Lung (tissue), 12 donors: ENCODE data around the gene LTBP1. TPM values are rescaled to one million over a fixed set of nuclear protein-coding genes. Genes with fewer than 3 reads are reported as not detected.
A peak's percentile ranks its signal among the peaks of the same experiment; 100 is the strongest.

ENCODE experiments used
- ATAC-seq: fragments of 200-7000 bp; cut with Tn5 transposase; one replicate; pipeline ENCODE4 v1.9.1; 2020; ENCODE audit warnings: moderate number of reproducible peaks; ENCODE audit not compliant: insufficient read depth, low FRiP score
- DNase-seq, 3 donors: peaks; one replicate each; pipeline ENCODE4 v3.0.0-alpha.2; 2013 to 2017
- H3K27ac ChIP-seq, 2 donors: one replicate each; pipeline ENCODE4 v1.5.1; 2013; ENCODE audit warnings: mild to moderate bottlenecking in 2 of 2, moderate library complexity in 2 of 2, control low read depth in 1 of 2, inconsistent platforms in 1 of 2, low read depth in 1 of 2, low read length in 1 of 2
- H3K27me3 ChIP-seq, 3 donors: one replicate each; pipeline ENCODE4 v1.5.1; 2013; ENCODE audit warnings: low read length in 2 of 3; ENCODE audit not compliant: control insufficient read depth in 3 of 3, insufficient read depth in 3 of 3
- H3K36me3 ChIP-seq, 4 donors: one replicate each; pipeline ENCODE4 v1.5.1; 2013; ENCODE audit warnings: low read length in 4 of 4, mild to moderate bottlenecking in 1 of 4, moderate library complexity in 1 of 4; ENCODE audit not compliant: control insufficient read depth in 4 of 4, insufficient read depth in 4 of 4
- H3K4me1 ChIP-seq, 5 donors: one replicate each; pipeline ENCODE4 v1.5.1; 2013; ENCODE audit warnings: low read length in 5 of 5, mild to moderate bottlenecking in 2 of 5, moderate library complexity in 1 of 5; ENCODE audit not compliant: control insufficient read depth in 5 of 5, insufficient read depth in 5 of 5
- H3K4me3 ChIP-seq: one replicate; pipeline ENCODE4 v1.5.1; 2013; ENCODE audit warnings: mild to moderate bottlenecking, control low read depth, moderate library complexity
- H3K9ac ChIP-seq, 2 donors: one replicate each; pipeline ENCODE4 v1.5.1; 2013; ENCODE audit warnings: low read length in 2 of 2, control low read depth in 1 of 2; ENCODE audit not compliant: insufficient read depth in 1 of 2
- H3K9me3 ChIP-seq, 4 donors: one replicate each; pipeline ENCODE4 v1.5.1; 2013; ENCODE audit warnings: low read length in 3 of 4, mild to moderate bottlenecking in 1 of 4, moderate library complexity in 1 of 4; ENCODE audit not compliant: control insufficient read depth in 4 of 4, insufficient read depth in 3 of 4
- CTCF ChIP-seq: IDR thresholded peaks from 2 replicates; pipeline ENCODE4 v1.5.1; 2012; ENCODE audit warnings: mild to moderate bottlenecking; ENCODE audit errors: control extremely low read depth, extremely low read depth
- WGBS, 2 donors: extraction: QIAGEN DNeasy Blood & Tissue Kit; methylation state at CpG; one replicate each; pipeline ENCODE4 v1.1.7; 2013; 5-methylcytosine and 5-hydroxymethylcytosine counted together
- polyA plus RNA-seq, 2 donors: library from polyadenylated mRNA; stranded (reverse); fragments of 200-250 nt; gene quantifications; one replicate each; pipeline ENCODE4 v1.2.1, GENCODE V29; 2013
- total RNA-seq, 2 donors: library from RNA; depleted of rRNA in 1 of 2; stranded (reverse); fragments of >200 nt in 1 of 2; gene quantifications; one replicate each; pipeline ENCODE4 v1.2.1, GENCODE V29; 2014 to 2021
- donor health status: control.
- donor health status: control.
- donor health status: Bipolar disorder and iron deficiency.
- donor health status: healthy.
- donor health status: DM: yes; HTN: yes; CAD: no.

Gene LTBP1
- total and polyA plus RNA-seq, 4 donors = 8.8 to 57.4 (median 28.6) TPM

GRCh38 chr2:33085646-33086045 lies 138.9 kb downstream of the LTBP1 start:
- Histone ChIP-seq H3K27ac (no peak overlapping the region), H3K9me3 (no peaks in the 10 kb centered on the region), H3K4me1 (peaks cover 3 to 26% (median 10%) of the 10 kb centered on the region in 5 donors), H3K36me3 (no peaks in the 10 kb centered on the region), H3K9ac (no peak overlapping the region), H3K27me3 (peaks cover 0 to 2% (median 0%) of the 10 kb centered on the region in 3 donors), H3K4me3 (no peak overlapping the region)
- 92 to 97% methylated on average over 1 of the region's 1 CpG for WGBS, 2 donors
- TF ChIP-seq CTCF = no peak
- ATAC-seq = no peak
- DNase-seq = no peak

- ATAC-seq (no peak), DNase-seq (peak; percentile 60 to 93 (median 89))
- H3K4me3 ChIP-seq = no peak overlapping the region
- TF ChIP-seq CTCF = no peak
- H3K4me1 ChIP-seq = peaks cover 3 to 26% (median 10%) of the 10 kb centered on the region in 5 donors
- H3K9ac ChIP-seq = no peak overlapping the region
- 28 to 39% methylated on average over 9 of the region's 9 CpGs for WGBS, 2 donors
- no peak overlapping the region for H3K27ac ChIP-seq
- no peaks in the 10 kb centered on the region for H3K27me3 ChIP-seq
- no peaks in the 10 kb centered on the region for H3K36me3 ChIP-seq
- H3K9me3 ChIP-seq = no peaks in the 10 kb centered on the region
These were observed 139.8 kb downstream of the LTBP1 start for GRCh38 chr2:33086400-33087015.

- 97% methylated on average over 4 of the region's 4 CpGs for WGBS, 2 donors
- TF ChIP-seq CTCF = no peak
- H3K27ac ChIP-seq = no peak overlapping the region
These were observed 143.9 kb downstream of the LTBP1 start for GRCh38 chr2:33090553-33091134.

More at GRCh38 chr2:33090553-33091134, 143.9 kb downstream of the LTBP1 start:
- Histone ChIP-seq H3K9ac (no peak overlapping the region), H3K9me3 (no peaks in the 10 kb centered on the region), H3K27me3 (no peaks in the 10 kb centered on the region), H3K4me3 (no peak overlapping the region), H3K4me1 (peaks cover 0 to 25% (median 10%) of the 10 kb centered on the region in 5 donors), H3K36me3 (no peaks in the 10 kb centered on the region)
- ATAC-seq (no peak), DNase-seq (no peak)
